ENCODE measurements around the gene RHBDD1.

RHBDD1 gene, protein sequence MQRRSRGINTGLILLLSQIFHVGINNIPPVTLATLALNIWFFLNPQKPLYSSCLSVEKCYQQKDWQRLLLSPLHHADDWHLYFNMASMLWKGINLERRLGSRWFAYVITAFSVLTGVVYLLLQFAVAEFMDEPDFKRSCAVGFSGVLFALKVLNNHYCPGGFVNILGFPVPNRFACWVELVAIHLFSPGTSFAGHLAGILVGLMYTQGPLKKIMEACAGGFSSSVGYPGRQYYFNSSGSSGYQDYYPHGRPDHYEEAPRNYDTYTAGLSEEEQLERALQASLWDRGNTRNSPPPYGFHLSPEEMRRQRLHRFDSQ

DNA sequence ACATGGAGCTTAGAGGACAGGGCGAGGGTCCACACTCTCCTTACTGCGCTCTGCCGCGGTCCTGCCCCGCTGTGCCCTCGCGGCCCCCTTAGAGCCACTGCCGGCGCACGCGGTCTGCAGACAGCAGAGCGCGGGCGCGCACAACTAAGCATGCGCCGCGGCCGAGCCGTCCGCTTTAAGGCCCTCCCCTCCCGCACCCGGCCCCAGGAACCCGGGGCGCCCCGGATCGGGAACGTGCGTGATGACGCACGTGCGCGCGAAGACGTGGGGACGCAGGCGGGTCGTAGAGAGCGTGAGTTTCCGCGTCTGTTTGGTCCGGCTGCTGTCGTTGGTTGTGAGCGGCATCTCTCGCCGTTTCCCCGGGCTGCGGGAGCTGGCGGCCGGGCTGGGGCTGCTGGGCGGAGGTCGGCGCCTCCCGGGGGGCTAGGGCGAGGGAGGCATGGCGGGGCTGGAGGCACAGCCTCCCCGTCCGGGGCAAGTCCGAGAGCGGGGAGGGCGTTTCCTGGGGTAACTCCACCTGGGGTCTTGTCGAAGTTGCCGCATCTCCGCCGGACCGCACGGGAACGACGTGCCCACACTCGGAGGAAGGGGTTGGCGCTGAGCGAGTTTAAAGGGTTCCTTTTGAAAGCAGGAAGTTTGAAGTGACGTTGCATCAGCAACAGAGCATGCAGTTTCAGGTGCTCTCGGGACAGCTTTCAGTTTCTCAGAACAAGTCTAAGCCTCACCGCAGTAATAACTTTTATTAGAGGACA is at the start of gene RHBDD1:
Gene RHBDD1 (plus strand): TSS at position 259 of the 752 bp plus-strand sequence. CDS start 28,640 bp downstream, outside the sequence.
- Histone ChIP-seq H3K36me3 (ENCODE audit: control insufficient read depth in 2 of 2, insufficient read depth in 2 of 2, low read length in 2 of 2) (no peaks in the 10 kb centered on the region), H3K4me3 (ENCODE audit: low read length in 2 of 2) (peak within 1 kb of the TSS; percentile 94 to 98), H3K4me1 (ENCODE audit: control insufficient read depth in 2 of 2, insufficient read depth in 2 of 2, low read length in 2 of 2) (peaks cover 7 to 14% of the 10 kb centered on the region in 2 donors), H3K27ac (ENCODE audit: low read depth in 2 of 2, low read length in 2 of 2) (peak within 1 kb of the TSS; percentile 100), H3K9ac (ENCODE audit: low read depth in 1 of 2, low read length in 2 of 2) (peak within 1 kb of the TSS; percentile 96 to 97), H3K9me3 (ENCODE audit: control insufficient read depth in 2 of 2, low read length in 2 of 2) (no peaks in the 10 kb centered on the region), H3K27me3 (ENCODE audit: control insufficient read depth in 2 of 2, insufficient read depth in 2 of 2, low read length in 2 of 2) (no peaks in the 10 kb centered on the region)

DNA sequence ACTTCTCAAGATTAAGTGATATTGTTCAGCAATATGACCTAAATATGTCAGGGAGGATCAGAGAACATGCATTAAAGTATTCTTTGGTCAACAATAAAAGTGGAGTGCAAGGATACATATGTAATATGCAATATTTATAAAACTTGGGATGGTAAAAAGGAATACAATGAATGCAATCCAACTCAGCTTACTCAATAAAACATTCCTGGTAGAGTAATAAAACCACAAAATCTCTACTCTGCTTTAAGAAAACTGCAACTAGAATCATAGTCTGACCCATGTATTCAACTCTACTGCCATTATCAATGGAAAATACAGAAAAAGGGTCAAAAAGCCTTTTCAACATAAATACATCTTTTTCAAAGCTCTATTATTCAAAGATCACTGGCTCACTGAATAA is 47.8 kb upstream of the RHBDD1 start:
- H3K36me3 ChIP-seq (ENCODE audit: control insufficient read depth in 2 of 2, insufficient read depth in 2 of 2, low read length in 2 of 2) = no peaks in the 10 kb centered on the region
- peaks cover 3 to 11% of the 10 kb centered on the region in 2 donors for H3K4me1 ChIP-seq (ENCODE audit: control insufficient read depth in 2 of 2, insufficient read depth in 2 of 2, low read length in 2 of 2)
- no peak overlapping the region for H3K4me3 ChIP-seq (ENCODE audit: low read length in 2 of 2)
- H3K27ac ChIP-seq (ENCODE audit: low read depth in 2 of 2, low read length in 2 of 2) = no peak overlapping the region
- H3K9ac ChIP-seq (ENCODE audit: low read depth in 1 of 2, low read length in 2 of 2) = no peak overlapping the region
- no peaks in the 10 kb centered on the region for H3K27me3 ChIP-seq (ENCODE audit: control insufficient read depth in 2 of 2, insufficient read depth in 2 of 2, low read length in 2 of 2)
- no peaks in the 10 kb centered on the region for H3K9me3 ChIP-seq (ENCODE audit: control insufficient read depth in 2 of 2, low read length in 2 of 2)

DNA sequence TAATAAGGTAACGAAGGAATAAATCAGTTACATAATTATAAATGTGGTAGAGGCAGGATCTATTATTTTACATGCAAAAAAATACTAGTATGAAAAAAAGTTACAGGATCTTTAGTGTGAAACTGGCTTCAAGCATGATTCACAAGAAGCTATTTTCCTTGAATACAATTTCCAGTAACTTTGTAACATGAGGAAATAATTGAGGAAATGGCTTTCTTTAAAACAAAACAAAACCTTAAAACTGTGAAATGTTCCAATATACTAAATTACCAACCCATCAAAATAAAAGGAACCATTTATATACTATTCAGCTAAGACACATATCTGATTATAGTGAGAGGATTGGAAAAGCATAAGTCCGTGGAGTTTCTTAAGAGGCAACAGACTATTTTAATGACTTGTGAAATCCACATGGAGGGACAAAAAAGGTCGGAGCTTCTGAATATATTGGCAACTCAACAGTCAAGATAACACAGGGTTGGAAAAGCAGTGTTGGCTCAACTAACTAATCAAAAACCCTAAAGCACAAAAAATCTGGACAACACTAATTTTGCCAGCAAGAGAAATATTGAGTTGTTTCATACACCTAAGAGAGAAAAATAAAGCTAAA is 46.9 kb upstream of the RHBDD1 start:
- Histone ChIP-seq H3K36me3 (ENCODE audit: control insufficient read depth in 2 of 2, insufficient read depth in 2 of 2, low read length in 2 of 2) (no peaks in the 10 kb centered on the region), H3K9me3 (ENCODE audit: control insufficient read depth in 2 of 2, low read length in 2 of 2) (no peaks in the 10 kb centered on the region), H3K27me3 (ENCODE audit: control insufficient read depth in 2 of 2, insufficient read depth in 2 of 2, low read length in 2 of 2) (no peaks in the 10 kb centered on the region), H3K9ac (ENCODE audit: low read depth in 1 of 2, low read length in 2 of 2) (no peak overlapping the region), H3K4me1 (ENCODE audit: control insufficient read depth in 2 of 2, insufficient read depth in 2 of 2, low read length in 2 of 2) (peaks cover 3 to 11% of the 10 kb centered on the region in 2 donors), H3K27ac (ENCODE audit: low read depth in 2 of 2, low read length in 2 of 2) (no peak overlapping the region), H3K4me3 (ENCODE audit: low read length in 2 of 2) (no peak overlapping the region)

DNA sequence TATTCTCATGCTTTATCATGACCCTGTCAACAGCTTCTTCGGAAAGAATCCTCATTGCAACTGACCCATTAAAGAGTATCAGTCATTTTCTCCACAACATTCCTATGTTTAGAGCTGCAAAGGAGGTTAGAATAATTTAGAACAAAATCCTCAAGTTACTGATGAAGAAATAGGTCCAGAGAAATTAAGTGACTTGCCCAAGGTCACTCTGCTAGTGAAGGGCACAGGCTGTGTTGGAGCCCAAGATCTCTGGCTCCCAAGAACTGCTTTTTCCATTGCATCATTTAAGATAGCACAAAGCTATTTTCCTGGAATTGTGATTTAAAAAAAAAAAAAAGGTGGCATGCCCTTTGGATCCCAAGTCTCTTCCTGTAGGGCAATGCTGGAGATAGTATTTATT is 45.8 kb upstream of the RHBDD1 start:
- Histone ChIP-seq H3K27ac (ENCODE audit: low read depth in 2 of 2, low read length in 2 of 2) (no peak overlapping the region), H3K9ac (ENCODE audit: low read depth in 1 of 2, low read length in 2 of 2) (no peak overlapping the region), H3K27me3 (ENCODE audit: control insufficient read depth in 2 of 2, insufficient read depth in 2 of 2, low read length in 2 of 2) (no peaks in the 10 kb centered on the region), H3K36me3 (ENCODE audit: control insufficient read depth in 2 of 2, insufficient read depth in 2 of 2, low read length in 2 of 2) (no peaks in the 10 kb centered on the region), H3K9me3 (ENCODE audit: control insufficient read depth in 2 of 2, low read length in 2 of 2) (no peaks in the 10 kb centered on the region), H3K4me3 (ENCODE audit: low read length in 2 of 2) (no peak overlapping the region), H3K4me1 (ENCODE audit: control insufficient read depth in 2 of 2, insufficient read depth in 2 of 2, low read length in 2 of 2) (peaks cover 3 to 11% of the 10 kb centered on the region in 2 donors)

DNA sequence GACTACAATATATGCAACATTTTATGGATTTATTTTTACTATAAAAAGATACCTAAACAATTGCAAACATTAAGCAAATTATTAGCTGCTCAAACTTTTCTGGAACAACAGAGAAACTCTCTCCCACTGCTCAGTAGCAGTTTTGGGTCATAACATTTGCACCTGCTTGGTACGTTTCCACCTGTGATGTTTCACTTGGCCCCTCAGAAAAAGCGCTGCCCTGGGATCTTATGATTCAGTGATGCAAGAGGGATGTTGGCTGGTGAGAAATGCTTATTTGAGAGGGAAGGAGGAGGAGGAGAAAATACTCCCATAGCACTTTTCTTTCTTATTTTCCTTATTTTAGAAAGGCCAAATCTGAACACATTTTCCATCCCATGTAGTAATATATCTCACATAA is 45.4 kb upstream of the RHBDD1 start:
- Histone ChIP-seq H3K4me1 (ENCODE audit: control insufficient read depth in 2 of 2, insufficient read depth in 2 of 2, low read length in 2 of 2) (peaks cover 4 to 11% of the 10 kb centered on the region in 2 donors), H3K9ac (ENCODE audit: low read depth in 1 of 2, low read length in 2 of 2) (peak overlapping the region in 1 of 2 donors; percentile 86), H3K27ac (ENCODE audit: low read depth in 2 of 2, low read length in 2 of 2) (no peak overlapping the region), H3K36me3 (ENCODE audit: control insufficient read depth in 2 of 2, insufficient read depth in 2 of 2, low read length in 2 of 2) (no peaks in the 10 kb centered on the region), H3K9me3 (ENCODE audit: control insufficient read depth in 2 of 2, low read length in 2 of 2) (no peaks in the 10 kb centered on the region), H3K27me3 (ENCODE audit: control insufficient read depth in 2 of 2, insufficient read depth in 2 of 2, low read length in 2 of 2) (no peaks in the 10 kb centered on the region), H3K4me3 (ENCODE audit: low read length in 2 of 2) (peak overlapping the region; percentile 81 to 89)

DNA sequence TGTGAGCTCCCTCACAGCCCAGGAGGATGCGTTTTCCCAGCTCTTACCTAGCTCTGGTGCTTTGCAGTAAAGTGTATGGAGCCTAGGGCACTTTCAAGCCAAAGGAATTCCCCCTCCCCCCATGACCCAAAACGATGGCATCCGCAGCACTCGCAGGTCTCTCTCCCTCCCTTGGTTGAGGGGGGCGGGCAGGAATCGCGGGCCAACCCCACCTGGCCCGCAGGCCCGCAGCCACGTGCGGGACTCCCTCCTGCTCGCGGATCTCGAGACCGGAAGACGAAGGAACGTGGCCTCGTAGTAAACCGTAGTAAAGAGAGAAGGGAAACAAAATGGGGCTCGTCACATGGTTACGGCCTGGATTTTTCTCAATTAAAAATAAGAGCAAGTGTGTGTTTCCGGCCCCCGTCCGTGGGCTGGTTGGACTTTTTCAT is 44.8 kb upstream of the RHBDD1 start:
- Histone ChIP-seq H3K27me3 (ENCODE audit: control insufficient read depth in 2 of 2, insufficient read depth in 2 of 2, low read length in 2 of 2) (no peaks in the 10 kb centered on the region), H3K4me1 (ENCODE audit: control insufficient read depth in 2 of 2, insufficient read depth in 2 of 2, low read length in 2 of 2) (peaks cover 6 to 12% of the 10 kb centered on the region in 2 donors), H3K9ac (ENCODE audit: low read depth in 1 of 2, low read length in 2 of 2) (peak overlapping the region; percentile 63 to 86), H3K36me3 (ENCODE audit: control insufficient read depth in 2 of 2, insufficient read depth in 2 of 2, low read length in 2 of 2) (peaks cover 0 to under 1% of the 10 kb centered on the region in 2 donors), H3K9me3 (ENCODE audit: control insufficient read depth in 2 of 2, low read length in 2 of 2) (no peaks in the 10 kb centered on the region), H3K4me3 (ENCODE audit: low read length in 2 of 2) (peak overlapping the region; percentile 81 to 89), H3K27ac (ENCODE audit: low read depth in 2 of 2, low read length in 2 of 2) (peak overlapping the region; percentile 88 to 90)

DNA sequence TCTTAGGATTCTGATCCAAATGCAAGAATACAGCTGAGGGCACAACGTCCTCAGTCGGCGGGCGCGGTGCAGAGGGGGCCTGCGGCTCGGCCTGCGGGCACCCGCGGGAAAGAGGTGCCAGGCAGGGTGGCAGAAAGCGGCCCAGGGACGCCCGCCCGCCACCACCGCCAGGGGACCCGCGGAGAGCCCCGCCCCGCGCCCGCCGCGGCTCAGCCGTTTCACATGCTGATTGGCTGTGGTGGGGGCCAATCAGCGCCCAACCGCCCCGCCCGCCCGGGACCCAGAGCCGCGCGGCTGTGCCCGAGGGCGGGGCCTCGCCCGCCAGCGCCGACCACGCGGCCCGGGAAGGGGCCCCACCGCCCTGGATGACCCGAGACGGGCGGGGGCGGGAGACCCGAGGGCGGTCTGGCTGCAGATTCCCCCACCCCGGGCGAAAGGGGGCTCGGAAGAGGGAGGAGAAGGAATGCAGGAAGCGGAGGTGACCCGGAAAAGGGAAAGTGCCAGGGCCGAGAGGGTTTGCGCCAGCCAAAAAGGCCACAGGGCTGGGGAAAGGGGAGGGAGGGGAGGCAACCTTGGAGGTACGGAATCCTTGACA is 44.3 kb upstream of the RHBDD1 start:
- Histone ChIP-seq H3K27me3 (ENCODE audit: control insufficient read depth in 2 of 2, insufficient read depth in 2 of 2, low read length in 2 of 2) (no peaks in the 10 kb centered on the region), H3K9me3 (ENCODE audit: control insufficient read depth in 2 of 2, low read length in 2 of 2) (no peaks in the 10 kb centered on the region), H3K27ac (ENCODE audit: low read depth in 2 of 2, low read length in 2 of 2) (peak overlapping the region; percentile 88 to 90), H3K4me1 (ENCODE audit: control insufficient read depth in 2 of 2, insufficient read depth in 2 of 2, low read length in 2 of 2) (peaks cover 6 to 15% of the 10 kb centered on the region in 2 donors), H3K4me3 (ENCODE audit: low read length in 2 of 2) (peak overlapping the region; percentile 82 to 89), H3K9ac (ENCODE audit: low read depth in 1 of 2, low read length in 2 of 2) (peak overlapping the region; percentile 82 to 86), H3K36me3 (ENCODE audit: control insufficient read depth in 2 of 2, insufficient read depth in 2 of 2, low read length in 2 of 2) (peaks cover 0 to 2% of the 10 kb centered on the region in 2 donors)

DNA sequence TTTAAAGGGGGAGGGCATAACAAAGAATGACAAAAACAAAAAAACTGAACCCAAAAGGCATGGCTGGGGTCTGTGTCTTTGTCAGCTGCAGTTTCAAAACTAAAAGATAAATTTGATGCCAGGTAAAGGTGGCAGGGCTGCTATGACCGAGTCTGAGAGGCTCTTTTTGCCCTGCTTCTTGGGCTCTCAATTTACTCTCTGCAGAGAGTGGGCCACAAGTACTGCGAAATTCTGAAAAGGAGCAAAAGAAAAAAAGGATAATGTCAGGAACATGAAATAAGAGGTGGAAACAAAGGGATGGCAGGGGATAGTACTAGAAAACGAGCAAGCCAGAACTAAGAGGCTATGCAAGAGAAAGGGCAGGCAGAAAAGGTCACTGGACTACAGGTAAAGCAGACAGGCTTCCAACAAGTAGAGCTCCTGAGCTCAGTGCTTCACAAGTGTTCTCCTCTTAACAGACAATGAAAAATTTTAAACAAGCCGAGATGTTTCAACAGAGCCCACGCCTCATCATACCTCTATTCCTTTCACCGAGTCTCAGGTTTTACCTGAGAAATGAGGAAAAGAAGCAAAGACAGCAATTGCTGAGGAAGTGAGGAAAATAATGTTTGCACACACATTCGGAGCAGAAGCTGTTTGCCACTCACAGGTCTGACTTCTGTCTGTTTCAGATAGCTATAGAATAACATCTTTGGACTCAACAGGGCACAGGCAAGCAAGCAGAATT is 43.5 kb upstream of the RHBDD1 start:
- H3K36me3 ChIP-seq (ENCODE audit: control insufficient read depth in 2 of 2, insufficient read depth in 2 of 2, low read length in 2 of 2) = peaks cover 0 to 2% of the 10 kb centered on the region in 2 donors
- H3K9ac ChIP-seq (ENCODE audit: low read depth in 1 of 2, low read length in 2 of 2) = peak overlapping the region; percentile 82 to 86
- no peaks in the 10 kb centered on the region for H3K27me3 ChIP-seq (ENCODE audit: control insufficient read depth in 2 of 2, insufficient read depth in 2 of 2, low read length in 2 of 2)
- H3K27ac ChIP-seq (ENCODE audit: low read depth in 2 of 2, low read length in 2 of 2) = peak overlapping the region; percentile 88 to 90
- peak overlapping the region; percentile 82 to 89 for H3K4me3 ChIP-seq (ENCODE audit: low read length in 2 of 2)
- H3K4me1 ChIP-seq (ENCODE audit: control insufficient read depth in 2 of 2, insufficient read depth in 2 of 2, low read length in 2 of 2) = peaks cover 12 to 15% of the 10 kb centered on the region in 2 donors
- H3K9me3 ChIP-seq (ENCODE audit: control insufficient read depth in 2 of 2, low read length in 2 of 2) = no peaks in the 10 kb centered on the region

DNA sequence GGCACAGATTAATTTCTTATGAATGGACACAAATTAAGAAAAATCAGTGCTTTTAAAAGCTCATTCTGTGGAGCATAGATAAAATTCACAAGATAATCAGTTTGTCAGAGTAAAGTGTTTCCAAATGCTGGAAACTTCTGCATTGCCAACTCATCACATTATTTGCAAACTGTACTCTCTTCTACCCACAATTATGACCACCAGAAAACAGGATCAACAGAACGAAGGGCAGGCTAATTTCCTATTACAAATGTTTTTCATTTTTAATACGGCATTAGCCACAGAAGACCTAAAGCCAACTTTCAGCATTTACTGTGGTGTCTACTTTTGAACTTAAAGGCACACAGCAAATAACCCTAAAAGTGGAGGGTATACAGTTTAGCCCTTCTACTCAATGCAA is 42.2 kb upstream of the RHBDD1 start:
- Histone ChIP-seq H3K27me3 (ENCODE audit: control insufficient read depth in 2 of 2, insufficient read depth in 2 of 2, low read length in 2 of 2) (no peaks in the 10 kb centered on the region), H3K9ac (ENCODE audit: low read depth in 1 of 2, low read length in 2 of 2) (peak overlapping the region in 1 of 2 donors; percentile 19), H3K27ac (ENCODE audit: low read depth in 2 of 2, low read length in 2 of 2) (peak overlapping the region; percentile 0 to 61), H3K4me3 (ENCODE audit: low read length in 2 of 2) (peak overlapping the region; percentile 29 to 55), H3K4me1 (ENCODE audit: control insufficient read depth in 2 of 2, insufficient read depth in 2 of 2, low read length in 2 of 2) (peaks cover 13 to 22% of the 10 kb centered on the region in 2 donors), H3K36me3 (ENCODE audit: control insufficient read depth in 2 of 2, insufficient read depth in 2 of 2, low read length in 2 of 2) (peaks cover 0 to 2% of the 10 kb centered on the region in 2 donors), H3K9me3 (ENCODE audit: control insufficient read depth in 2 of 2, low read length in 2 of 2) (no peaks in the 10 kb centered on the region)
